CD4-positive, alpha-beta T cell treated with Interleukin-2 at 100 ng/mL for 4 hours (primary cell): Measurements from ENCODE around the gene MST1.

Experiments
- DNase-seq: peaks from one replicate; pipeline ENCODE4 v3.0.0-alpha.2; 2020; ENCODE audit warnings: low spot score

MST1 gene

DNA sequence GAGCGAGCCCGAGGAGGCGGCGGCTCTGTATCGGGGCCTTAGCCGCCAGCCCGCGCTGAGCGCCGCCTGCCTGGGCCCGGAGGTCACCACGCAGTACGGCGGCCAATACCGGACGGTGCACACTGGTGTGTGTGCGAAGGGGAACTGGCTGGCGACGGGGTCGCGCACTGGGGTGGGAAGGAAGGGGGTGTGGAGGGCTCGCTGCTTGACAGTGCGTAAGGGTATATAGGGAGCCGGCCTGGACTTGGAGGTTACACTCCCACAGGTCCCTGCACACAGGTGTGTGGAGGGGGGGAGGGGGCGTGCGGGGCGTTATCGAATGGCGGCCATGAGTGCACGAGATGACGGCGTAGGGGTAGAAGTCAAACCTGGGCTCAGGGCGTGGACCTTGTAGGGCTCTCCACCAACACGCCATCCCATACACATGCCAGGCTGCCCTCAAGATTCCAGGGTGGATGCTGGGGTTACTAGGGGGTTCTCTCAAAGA, 14.7 kb downstream of the MST1 start:
- no peak for DNase-seq

DNA sequence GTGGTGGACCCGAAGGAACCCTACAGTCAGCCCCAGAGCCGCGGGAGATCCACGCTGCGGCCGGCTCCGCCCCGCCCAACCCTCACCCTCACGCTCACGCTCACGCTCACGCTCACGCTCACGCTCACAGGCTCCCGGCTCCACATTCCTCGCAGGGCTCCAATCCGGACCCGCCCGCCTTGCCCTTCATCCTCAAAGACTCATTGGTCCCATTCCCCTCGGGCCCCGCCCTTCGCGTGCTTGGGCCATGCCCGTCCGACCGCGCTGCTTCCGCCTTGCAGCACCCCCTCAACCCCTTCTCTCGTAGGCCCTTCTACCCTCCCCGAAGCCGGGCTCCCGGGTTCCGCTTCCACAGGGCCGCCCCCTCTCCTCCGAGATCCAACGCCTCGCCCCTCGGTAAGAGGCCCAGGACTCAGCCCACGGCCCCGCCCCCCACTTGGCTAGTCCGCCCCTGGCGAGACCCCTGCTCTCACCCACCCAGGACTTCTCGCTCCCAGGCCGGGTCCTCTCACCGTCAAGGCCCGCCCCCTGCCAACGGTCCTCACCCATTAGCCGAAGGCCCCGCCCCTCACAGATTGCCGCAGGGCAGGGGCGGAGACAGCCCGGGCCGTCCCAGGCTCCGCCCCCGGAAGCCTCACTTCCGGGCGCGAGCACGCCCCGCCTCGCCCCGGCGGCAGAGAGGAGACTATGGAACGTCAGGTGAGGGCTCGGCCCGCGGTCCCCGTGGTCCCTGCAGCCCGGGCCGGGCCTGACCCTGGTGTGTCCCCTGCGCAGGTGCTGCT, 15.4 kb downstream of the MST1 start, which contains the start of gene APEH:
Gene APEH, plus strand, starts transcription at position 637 of the 782 bp plus-strand sequence. Its CDS starts 51 bp downstream, at position 688.
- DNase-seq = peak; percentile 98

DNA sequence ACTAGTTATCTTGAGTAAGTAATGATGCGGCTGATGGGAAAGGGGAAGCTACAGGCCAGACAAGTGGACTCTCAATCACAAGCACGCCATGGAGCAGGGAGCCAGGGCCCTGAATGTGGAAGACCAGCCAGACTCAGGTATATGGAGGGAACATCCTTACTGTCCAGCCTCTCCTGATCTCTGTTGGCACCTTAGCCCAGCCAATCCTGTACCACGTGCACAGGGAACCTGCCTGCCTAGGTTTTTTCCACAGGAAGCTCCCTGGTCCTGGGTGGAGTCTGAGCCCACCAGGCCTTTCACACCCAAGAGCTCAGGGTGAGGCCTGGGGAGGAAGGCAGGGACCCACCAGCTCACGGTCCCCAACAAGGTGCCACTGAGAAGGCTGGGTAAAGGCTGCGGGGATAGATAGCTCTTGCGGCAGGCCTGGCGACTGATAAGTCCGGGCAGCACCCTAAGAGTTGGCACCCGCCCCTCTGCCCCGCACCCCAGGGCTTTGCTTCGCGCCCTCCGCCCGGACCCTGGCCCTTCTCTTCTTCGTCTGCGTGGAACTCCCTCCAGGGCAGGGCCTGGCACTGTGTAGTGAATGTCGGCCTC, 16.1 kb downstream of the MST1 start:
- no peak for DNase-seq

DNA sequence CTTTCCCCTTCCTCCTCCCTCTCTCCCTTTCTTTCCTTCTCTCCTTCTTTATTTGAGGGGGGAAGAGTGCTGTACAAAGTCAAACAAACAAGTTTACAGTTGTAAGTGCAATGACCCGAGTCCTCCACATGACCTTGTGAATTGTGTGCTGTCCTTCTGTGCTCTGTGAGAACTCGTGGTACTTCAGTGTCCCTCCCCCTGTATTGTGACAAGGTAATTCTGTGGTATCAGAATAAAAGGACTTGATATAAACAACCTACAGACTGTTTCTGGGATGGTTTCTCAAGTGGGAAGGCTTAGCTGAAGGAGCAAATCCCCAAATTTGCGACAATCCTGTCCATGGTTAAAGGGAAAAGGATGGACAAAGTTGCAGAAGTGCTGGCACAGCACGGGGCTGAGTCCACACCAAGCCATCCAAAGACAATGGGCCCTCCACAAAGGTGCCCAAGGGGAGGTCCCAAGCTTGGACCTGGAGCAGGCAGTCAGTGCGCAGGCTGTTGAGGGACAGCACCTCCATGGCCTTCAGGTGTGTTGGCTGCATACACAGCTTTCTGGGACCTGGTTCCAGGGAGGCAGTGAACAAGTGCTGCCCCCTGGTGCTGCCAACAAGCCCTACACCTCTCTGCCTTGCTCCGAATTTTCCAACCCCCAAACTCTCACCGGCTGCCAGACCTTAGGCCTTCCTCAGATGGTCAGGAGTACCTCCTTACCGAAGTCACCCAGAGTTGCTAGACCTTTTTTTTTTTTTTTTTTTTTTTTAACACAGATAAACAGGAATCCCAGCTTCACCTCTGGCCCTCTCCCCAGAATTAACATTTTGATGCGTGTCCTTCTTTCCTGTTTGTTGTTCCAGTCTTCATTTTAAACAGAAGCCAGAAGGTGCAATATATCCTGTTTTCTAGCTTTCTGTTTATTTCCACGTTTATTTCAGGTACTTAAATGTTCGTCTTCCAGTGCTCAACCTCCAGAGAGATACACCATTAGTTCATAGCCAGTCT, 17.7 kb downstream of the MST1 start:
- DNase-seq = peak; percentile 76

DNA sequence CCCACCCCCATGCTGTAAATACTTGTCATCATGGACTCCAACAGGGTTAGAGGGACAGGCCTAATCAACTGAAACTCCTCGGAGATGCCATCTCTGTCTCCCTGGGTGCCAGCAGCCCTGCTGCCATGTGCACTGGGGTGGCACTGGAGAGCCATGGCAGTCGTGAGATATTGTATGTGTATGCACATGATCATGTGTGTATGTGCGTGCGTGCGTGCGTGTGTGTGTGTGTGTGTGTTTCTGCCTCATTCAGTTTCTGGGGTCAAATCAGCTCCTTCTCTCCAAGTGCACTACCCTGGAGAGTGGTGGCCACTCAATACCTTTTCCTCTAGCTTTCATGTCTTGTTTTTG, 18.4 kb downstream of the MST1 start:
- DNase-seq = no peak

DNA sequence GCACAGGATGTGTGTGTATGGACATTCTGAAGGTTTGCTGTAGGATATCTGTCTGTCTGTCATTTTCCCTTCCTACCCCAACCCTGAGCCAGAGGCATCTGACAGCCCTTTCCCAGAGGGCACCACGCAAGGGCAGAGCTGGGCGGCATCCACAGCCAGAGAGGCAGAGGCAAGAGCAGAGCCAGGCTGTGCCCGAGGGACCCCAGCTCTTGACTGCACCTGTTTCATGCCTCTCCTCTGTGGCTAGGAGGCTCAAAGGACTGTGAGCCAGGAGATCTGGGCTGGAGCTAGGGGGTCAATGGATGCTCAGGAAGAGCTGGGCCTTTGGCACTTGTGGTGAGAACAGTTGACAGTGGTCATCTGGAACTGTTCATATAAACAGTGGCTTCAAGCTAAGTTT, 19.9 kb downstream of the MST1 start:
- no peak for DNase-seq

DNA sequence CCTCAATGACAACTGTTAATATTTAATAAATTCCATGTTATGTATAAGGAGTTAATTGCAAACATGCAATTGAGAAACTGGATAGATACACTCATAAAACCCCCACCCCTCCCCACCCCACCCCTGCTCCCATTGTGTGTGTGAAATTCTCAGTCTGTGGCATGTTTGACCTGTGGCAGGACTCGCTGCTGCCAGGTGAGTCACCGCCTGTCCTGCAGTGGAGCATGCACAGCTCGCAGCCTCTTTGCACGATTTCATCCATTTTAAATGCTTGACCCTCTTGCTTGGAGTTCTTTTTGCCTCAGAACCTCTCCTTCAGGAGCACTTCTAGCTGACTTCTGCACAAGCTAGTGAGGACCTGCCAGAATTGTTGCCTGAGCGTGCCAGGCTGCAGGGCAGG, 20.4 kb downstream of the MST1 start:
- DNase-seq = no peak

DNA sequence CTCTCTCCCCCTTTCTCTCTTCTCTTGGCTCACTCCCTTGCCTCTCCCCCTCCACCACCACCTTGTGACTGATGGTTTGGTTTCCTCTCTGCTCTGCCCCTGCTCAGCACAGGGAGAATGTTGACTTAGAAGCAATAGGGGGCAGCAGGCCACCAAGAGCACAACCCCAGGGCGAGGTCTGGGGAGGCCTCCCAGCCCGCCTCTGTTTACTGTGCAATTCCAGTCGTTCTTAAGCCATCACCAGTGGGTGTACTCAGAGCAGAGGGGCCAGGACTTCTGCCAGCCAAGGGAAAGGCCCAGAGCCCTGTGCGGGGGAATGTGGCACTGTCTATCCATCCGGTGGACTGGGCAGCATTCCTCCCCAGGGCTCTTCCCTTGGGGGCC, 20.9 kb downstream of the MST1 start:
- no peak for DNase-seq

DNA sequence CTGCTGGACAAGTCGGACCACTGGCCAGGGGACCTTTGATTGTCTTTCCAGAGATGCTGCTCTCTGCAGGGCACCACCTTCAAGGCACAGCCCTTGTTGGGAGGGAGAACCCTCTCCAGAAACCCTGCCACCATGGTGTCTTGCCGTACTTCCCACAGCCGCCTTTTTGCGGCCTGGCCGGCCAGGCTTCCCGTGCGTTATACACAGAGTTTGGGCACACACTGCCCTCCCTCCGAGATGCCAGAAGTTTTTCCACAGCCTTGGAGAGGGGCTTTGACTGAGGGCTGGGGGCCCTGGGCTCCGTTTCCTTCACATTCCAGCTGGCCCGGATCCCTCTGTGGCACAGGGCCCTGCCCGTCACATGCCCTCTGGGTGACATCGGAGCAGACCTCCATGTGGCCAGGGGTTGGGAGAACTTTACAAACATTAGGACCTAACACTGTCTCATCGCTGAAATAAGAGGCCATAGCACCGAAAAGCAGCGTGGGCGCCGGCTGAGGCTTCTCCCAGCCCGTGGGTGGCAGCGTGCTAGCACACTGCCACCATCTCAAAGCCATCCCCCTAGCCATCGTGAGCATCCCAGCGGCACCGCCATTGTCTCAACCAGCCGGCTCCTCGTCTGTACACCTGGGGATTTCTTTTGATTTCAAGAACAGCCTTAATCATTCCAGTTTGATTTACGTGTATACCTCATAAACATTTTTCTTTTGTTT, 21.4 kb downstream of the MST1 start:
- no peak for DNase-seq

DNA sequence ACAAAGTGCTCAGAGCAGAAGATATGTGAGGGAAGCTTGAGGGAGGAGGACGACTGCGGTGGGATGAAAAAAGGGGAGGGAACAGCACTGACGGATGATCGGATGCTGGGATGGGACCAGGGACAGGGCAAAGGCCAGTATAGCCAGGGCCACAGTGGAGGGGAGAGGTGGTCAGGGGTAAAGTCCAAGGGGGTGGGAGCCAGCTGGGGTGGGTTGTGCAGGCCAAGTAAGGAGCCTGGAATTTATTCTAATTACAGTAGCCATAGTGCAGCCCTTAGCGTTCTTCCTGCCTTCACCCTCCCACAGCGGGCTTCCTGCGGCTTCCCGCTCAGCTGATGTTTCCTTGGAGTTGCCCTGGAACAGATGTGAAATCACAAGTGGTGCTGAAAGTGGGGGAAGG, 22.7 kb downstream of the MST1 start:
- DNase-seq = no peak

DNA sequence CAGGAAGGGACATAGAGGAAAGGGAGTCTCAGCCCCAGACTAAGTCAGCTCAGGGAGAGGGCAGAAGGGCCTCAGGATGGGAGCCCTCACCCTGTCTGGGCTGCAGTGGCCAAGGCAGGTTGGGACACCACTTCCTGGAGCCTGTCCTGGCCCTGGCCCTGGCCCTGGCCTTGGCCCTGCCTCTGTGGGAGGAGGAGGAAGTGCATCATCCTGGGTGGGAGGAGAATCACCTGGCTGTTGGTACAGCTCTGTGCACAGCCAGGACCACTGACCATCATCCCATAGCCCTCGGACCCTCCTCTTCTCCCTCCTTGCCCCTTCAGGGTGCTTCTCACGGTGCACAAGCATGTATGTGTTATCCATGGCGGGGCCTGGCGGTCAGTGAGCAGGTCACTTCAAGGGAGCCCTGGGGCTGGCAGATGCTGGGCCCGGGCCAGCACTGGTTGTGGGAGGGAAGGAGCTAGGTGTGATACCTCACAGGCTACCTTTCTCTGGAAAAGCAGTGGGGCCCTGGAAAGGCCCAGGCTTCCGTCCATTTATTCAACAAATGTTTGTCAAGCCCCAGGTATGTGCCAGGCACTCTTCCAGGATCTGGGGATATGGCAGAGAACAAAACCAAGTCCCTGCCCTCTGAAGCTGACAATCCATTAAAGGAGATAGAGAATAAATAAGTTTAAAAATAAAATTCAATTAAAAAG, 23.3 kb downstream of the MST1 start:
- DNase-seq = no peak

DNA sequence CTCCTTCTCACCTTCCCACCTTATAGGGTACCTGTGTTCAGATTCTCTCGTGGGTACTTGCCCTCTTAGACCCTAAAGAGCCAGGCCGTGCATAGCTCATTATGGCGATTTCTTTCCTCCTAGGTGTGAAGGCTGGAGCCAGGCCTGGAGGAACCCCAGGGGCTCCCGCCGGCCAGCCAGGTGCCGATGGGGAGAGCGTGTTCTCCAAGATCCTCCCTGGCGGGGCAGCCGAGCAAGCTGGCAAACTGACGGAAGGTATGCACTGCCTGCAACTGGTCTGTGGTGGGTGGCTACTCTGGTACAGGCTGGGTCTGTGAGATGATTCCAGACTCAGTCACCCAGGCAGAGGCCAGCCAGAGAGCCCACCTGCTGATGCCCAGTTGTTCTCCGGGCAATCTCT, 25.0 kb downstream of the MST1 start:
- DNase-seq = no peak

DNA sequence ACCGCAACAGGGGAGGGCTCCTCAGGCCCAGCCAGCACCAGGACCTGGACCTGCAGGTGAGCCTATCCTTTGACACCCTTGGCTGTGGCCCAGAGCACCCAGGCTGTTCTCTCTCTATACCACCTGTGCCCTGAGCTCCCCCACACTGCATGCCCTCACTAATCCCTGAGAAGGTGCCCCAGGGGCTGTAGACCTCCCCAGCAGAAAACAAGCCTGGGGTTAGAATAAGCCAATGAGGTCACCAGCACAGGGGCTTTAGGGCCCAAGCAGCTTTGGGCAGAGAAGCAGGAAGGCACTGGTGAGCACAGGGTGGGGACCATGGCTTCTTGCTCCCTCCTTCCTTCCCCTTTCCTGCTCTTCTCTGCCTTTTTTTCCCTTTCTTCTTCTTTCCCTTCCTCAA, 25.4 kb downstream of the MST1 start:
- no peak for DNase-seq

DNA sequence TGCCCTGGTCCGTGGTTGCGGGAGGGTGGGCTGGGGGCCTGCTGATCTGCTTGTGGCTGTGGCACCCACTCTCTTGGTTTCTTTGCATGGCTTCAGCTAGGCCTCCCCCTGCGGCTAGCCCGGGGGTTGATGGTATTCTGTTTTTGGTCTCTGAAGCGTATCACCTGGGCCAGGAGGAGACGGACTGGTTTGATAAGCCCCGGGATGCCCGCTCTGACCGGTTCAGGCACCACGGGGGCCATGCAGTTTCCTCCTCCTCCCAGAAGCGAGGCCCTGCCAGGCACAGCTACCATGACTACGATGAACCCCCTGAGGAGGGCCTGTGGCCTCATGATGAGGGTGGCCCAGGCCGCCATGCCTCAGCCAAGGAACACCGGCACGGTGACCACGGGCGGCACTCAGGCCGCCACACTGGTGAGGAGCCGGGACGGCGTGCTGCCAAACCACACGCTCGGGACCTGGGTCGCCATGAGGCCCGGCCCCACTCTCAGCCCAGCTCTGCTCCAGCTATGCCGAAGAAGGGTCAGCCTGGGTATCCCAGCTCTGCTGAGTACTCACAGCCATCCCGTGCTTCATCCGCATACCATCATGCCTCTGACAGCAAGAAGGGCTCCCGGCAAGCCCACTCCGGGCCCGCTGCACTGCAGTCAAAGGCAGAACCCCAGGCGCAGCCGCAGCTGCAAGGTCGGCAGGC, 26.4 kb downstream of the MST1 start:
- no peak for DNase-seq

DNA sequence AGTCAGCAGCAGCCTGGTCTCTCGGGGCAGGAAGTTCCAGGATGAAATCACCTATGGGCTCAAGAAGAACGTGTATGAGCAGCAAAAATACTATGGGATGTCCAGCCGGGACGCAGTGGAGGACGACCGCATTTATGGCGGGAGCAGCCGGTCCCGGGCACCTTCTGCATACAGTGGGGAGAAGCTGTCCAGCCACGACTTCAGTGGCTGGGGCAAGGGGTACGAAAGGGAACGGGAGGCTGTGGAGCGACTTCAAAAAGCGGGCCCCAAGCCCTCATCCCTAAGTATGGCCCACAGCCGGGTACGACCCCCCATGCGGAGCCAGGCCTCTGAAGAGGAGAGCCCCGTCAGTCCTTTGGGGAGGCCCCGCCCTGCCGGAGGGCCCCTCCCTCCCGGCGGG, 27.3 kb downstream of the MST1 start:
- DNase-seq = no peak

DNA sequence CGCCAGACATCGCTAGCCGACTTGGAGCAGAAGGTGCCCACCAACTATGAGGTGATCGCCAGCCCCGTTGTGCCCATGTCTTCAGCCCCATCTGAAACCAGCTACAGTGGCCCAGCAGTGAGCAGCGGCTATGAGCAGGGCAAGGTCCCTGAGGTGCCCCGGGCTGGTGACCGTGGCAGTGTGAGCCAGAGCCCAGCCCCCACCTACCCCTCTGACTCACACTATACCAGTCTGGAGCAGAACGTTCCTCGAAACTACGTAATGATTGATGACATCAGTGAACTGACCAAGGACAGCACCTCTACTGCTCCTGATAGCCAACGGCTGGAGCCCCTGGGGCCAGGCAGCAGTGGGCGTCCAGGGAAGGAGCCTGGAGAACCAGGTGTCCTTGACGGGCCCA, 28.0 kb downstream of the MST1 start:
- no peak for DNase-seq

DNA sequence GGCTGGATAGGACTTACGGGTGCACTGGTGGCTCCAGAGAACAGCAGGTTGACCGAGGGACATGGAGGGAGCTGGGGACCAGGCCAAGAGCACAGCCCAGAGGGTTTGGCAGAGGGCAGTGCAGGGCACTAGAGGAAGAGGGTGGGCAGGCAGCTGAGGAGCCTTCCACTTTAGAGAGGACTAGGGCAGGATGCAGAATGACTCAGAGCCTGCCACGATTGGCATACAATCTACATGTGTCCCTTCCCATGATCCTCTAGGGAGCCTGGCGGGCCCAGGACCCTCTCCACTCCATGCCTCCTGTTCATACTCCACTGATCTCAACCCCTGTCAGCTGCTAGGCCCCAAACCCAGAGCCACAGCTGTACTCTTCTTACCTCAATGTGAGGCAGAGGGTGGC, 29.5 kb downstream of the MST1 start:
- DNase-seq = no peak

DNA sequence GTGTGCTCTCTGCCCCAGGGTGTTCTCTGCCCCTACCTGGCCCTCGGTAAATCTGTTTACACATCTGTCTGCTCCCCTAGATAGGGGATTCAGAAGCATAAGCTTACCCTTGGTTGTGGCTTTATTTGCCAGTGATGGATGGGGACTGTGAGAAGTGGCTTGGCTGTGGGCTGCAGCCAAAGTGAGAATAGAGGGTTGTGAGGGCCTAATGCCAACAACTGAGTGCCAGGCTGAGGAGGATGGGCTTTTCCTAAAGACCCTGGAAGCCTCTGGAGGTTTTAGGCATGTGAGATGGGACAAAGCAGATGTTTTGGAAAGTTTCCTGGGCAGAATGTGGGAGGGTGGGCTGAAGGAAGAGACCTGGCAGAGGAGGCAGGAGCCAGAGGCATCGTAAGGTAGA, 30.6 kb downstream of the MST1 start:
- no peak for DNase-seq

DNA sequence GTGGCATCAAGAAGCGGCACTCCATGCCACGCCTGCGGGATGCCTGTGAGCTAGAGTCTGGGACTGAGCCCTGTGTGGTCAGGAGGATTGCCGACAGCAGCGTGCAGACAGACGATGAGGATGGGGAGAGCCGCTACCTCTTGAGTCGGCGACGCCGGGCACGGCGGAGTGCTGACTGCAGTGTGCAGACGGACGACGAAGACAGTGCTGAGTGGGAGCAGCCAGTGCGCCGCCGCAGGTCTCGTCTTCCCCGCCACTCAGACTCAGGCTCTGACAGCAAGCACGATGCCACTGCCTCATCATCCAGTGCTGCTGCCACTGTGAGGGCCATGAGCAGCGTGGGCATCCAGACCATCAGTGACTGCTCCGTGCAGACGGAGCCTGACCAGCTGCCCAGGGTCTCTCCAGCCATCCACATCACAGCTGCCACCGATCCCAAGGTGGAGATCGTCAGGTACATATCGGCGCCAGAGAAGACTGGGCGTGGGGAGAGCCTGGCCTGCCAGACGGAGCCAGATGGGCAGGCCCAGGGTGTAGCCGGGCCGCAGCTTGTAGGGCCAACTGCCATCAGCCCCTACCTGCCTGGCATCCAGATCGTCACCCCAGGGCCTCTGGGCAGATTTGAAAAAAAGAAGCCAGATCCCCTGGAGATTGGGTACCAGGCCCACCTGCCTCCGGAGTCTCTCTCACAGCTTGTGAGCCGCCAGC, 31.9 kb downstream of the MST1 start:
- no peak for DNase-seq

DNA sequence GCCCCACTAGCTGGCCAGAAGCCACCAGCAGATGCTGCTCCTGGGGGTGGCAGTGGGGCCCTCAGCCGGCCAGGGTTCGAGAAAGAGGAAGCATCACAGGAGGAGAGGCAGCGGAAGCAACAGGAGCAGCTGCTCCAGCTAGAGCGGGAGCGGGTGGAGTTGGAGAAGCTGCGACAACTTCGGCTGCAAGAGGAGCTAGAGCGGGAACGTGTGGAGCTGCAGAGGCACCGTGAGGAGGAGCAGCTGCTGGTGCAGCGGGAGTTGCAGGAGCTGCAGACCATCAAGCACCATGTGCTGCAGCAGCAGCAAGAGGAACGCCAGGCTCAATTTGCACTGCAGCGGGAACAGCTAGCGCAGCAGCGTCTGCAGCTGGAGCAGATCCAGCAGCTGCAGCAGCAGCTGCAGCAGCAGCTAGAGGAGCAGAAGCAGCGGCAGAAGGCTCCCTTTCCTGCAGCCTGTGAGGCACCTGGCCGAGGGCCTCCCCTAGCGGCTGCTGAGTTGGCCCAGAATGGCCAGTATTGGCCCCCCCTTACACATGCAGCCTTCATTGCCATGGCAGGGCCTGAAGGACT, 32.6 kb downstream of the MST1 start:
- DNase-seq = no peak
